Stomach (tissue), 19 donors: ENCODE results near the gene IARS1. TPM values are rescaled to one million over a fixed set of nuclear protein-coding genes. Genes with fewer than 3 reads are reported as not detected.

Source experiments
- DNase-seq, 2 donors: peaks; one replicate each; pipeline versions ENCODE4 v3.0.0 to v3.0.0-alpha.2; 2013 to 2019
- H3K27ac ChIP-seq, 5 donors: fragments of 200-600 bp in 4 of 5; sonication (generic) in 4 of 5; one replicate each; pipeline ENCODE4 v1.5.1; 2013 to 2019; ENCODE audit warnings: mild to moderate bottlenecking in 1 of 5, moderate library complexity in 1 of 5
- H3K27me3 ChIP-seq, 3 donors: fragments of 200-600 bp; sonication (generic); one replicate each; pipeline ENCODE4 v1.5.1; 2017 to 2019; ENCODE audit warnings: mixed run types in 1 of 3
- H3K36me3 ChIP-seq, 4 donors: fragments of 200-600 bp; sonication (generic); 1 replicate in 3 of 4; 2 replicates in 1 of 4; pipeline ENCODE4 v1.5.1; 2016 to 2019
- H3K4me1 ChIP-seq, 4 donors: fragments of 200-600 bp; sonication (generic); one replicate each; pipeline ENCODE4 v1.5.1; 2016 to 2019
- H3K4me3 ChIP-seq, 4 donors: fragments of 200-600 bp; sonication (generic) in 3 of 4; one replicate each; pipeline ENCODE4 v1.5.1; 2016 to 2019; ENCODE audit warnings: mild to moderate bottlenecking in 1 of 4
- H3K9me3 ChIP-seq, 4 donors: fragments of 200-600 bp; sonication (generic); one replicate each; pipeline ENCODE4 v1.5.1; 2016 to 2019
- CTCF ChIP-seq, 7 experiments: fragments of 450-650 bp in 4 of 7; fragments of 200-600 bp in 3 of 7; sonication (generic) in 3 of 7; IDR thresholded peaks; one replicate each; pipeline ENCODE4 v1.5.1; 2016 to 2019; ENCODE audit warnings: antibody characterized with exemption in 7 of 7, control low read depth in 2 of 7, mild to moderate bottlenecking in 1 of 7
- EP300 ChIP-seq: sonication (generic); formaldehyde crosslinking; IDR thresholded peaks from one replicate; pipeline ENCODE4 v1.6.1; 2017; ENCODE audit warnings: antibody characterized with exemption
- POLR2A ChIP-seq, 4 donors: fragments of 450-650 bp; IDR thresholded peaks; one replicate each; pipeline ENCODE4 v1.6.1; 2016; ENCODE audit warnings: antibody characterized with exemption in 4 of 4, control low read depth in 2 of 4, mild to moderate bottlenecking in 1 of 4, moderate library complexity in 1 of 4
- POLR2AphosphoS5 ChIP-seq, 3 donors: sonication (generic); formaldehyde crosslinking; IDR thresholded peaks; one replicate each; pipeline ENCODE4 v1.6.1; 2016; ENCODE audit warnings: antibody characterized with exemption in 3 of 3
- WGBS, 5 donors: extraction: QIAGEN DNeasy Blood & Tissue Kit in 3 of 5; methylation state at CpG; one replicate each; pipeline versions ENCODE4 v1.1.5 to v1.1.7; 2013 to 2018; 5-methylcytosine and 5-hydroxymethylcytosine counted together
- intact Hi-C: fragments of 100-400 bp; cut with DNase I; formaldehyde crosslinking; loops from one replicate; pipeline ENCODE4 v1.15.1; 2023; ENCODE audit warnings: low total_unique reads
- long read RNA-seq, 10 donors: transcript quantifications; one replicate each; lab custom pipeline, GENCODE V29; 2026
- polyA plus RNA-seq, 3 donors: library from polyadenylated mRNA; stranded (reverse); fragments of 200-250 nt; gene quantifications; one replicate each; pipeline ENCODE4 v1.2.3, GENCODE V29; 2013
- total RNA-seq, 5 donors: library from RNA; depleted of rRNA; stranded (reverse); fragments of >200 nt; gene quantifications; one replicate each; pipeline versions ENCODE4 v1.1.0 to v1.2.3, GENCODE V29; 2014 to 2016
- donor health status: healthy with polysubstance abuse.
- donor health status: Bipolar disorder and iron deficiency.
- donor health status: healthy.

IARS1 gene
- total RNA-seq, result 100 to 1,000 TPM in 3 of 5 donors, 10 to 100 TPM in 2; 59.5 to 328 (median 118) TPM
- polyA plus RNA-seq, result 10 to 100 TPM; 11.0 to 22.2 (median 20.2) TPM
- long read RNA-seq, donor 1, full-length matches to known transcripts, result 1 of 1 reads
- long read RNA-seq, donor 1, partial matches to known transcripts, result 0 of 1 reads
- long read RNA-seq, donor 1, other reads (novel, unspliced or antisense), result 0 of 1 reads
- long read RNA-seq, donor 2, full-length matches to known transcripts, result 2 of 2 reads
- long read RNA-seq, donor 2, partial matches to known transcripts, result 0 of 2 reads
- long read RNA-seq, donor 2, other reads (novel, unspliced or antisense), result 0 of 2 reads
- long read RNA-seq, donor 3, full-length matches to known transcripts, result 2 of 2 reads
- long read RNA-seq, donor 3, partial matches to known transcripts, result 0 of 2 reads
- long read RNA-seq, donor 3, other reads (novel, unspliced or antisense), result 0 of 2 reads
- long read RNA-seq, donor 4, full-length matches to known transcripts, result 1 of 1 reads
- long read RNA-seq, donor 4, partial matches to known transcripts, result 0 of 1 reads
- long read RNA-seq, donor 4, other reads (novel, unspliced or antisense), result 0 of 1 reads
- long read RNA-seq, donor 5, full-length matches to known transcripts, result 3 of 3 reads
- long read RNA-seq, donor 5, partial matches to known transcripts, result 0 of 3 reads
- long read RNA-seq, donor 5, other reads (novel, unspliced or antisense), result 0 of 3 reads
- long read RNA-seq, donor 6, full-length matches to known transcripts, result 4 of 28 reads
- long read RNA-seq, donor 6, partial matches to known transcripts, result 24 of 28 reads
- long read RNA-seq, donor 6, other reads (novel, unspliced or antisense), result 0 of 28 reads
- long read RNA-seq, donor 7, full-length matches to known transcripts, result 1 of 1 reads
- long read RNA-seq, donor 7, partial matches to known transcripts, result 0 of 1 reads
- long read RNA-seq, donor 7, other reads (novel, unspliced or antisense), result 0 of 1 reads
- long read RNA-seq, donor 8, full-length matches to known transcripts, result 2 of 7 reads
- long read RNA-seq, donor 8, partial matches to known transcripts, result 5 of 7 reads
- long read RNA-seq, donor 8, other reads (novel, unspliced or antisense), result 0 of 7 reads
- long read RNA-seq, donor 9, full-length matches to known transcripts, result 1 of 1 reads
- long read RNA-seq, donor 9, partial matches to known transcripts, result 0 of 1 reads
- long read RNA-seq, donor 9, other reads (novel, unspliced or antisense), result 0 of 1 reads
- long read RNA-seq, donor 10, full-length matches to known transcripts, result 1 of 1 reads
- long read RNA-seq, donor 10, partial matches to known transcripts, result 0 of 1 reads
- long read RNA-seq, donor 10, other reads (novel, unspliced or antisense), result 0 of 1 reads

DNA sequence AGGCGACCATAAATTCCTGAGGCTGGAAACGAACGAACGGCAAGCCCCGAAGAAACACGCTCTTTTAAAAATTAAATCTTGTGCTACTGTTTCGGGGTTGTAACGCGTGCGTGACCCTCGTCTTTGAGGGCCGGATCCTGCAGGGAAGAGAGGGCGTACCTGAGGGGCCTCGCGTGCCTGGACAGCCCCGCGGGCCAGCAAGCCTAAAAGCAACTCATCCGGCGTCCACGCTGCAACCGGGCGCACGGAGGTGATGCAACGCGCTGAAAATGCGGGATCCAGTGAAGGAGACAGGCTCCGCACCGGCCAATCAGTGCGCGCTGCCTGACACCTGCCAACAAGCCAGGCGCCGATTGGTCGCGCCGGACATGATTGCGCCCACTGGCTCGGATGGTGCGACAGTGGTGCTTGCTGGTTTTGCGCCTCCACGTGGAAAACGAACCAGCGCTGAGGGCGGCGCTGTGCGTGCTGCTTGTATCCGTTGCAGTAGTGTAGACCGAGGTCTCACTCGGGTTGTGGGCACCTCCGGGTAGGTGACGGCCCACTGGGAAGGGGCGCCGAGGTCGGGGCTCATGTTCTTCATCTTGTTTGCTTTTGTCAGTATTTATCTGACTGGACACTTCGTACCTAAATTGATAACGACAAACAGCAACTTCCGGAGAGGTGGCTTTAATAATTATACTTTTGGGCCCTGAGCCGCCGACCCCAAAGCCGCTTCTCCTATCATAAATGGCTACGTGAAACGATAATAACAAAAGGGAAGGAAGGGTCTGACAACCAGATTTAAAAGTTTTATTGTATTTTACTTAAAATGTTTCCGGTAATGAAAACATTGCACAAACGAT is at the start of gene IARS1:
TSS of gene IARS1 (minus strand) at position 246 of the 845 bp plus-strand sequence. CDS start 4,278 bp downstream, outside the sequence.
- Histone ChIP-seq H3K9me3 (no peaks in the 10 kb centered on the region), H3K27me3 (no peaks in the 10 kb centered on the region), H3K36me3 (peaks cover 5 to 39% (median 27%) of the 10 kb centered on the region in 4 donors), H3K27ac (peak within 1 kb of the TSS; percentile 83 to 88 (median 87)), H3K4me1 (peaks cover 22 to 45% (median 39%) of the 10 kb centered on the region in 4 donors), H3K4me3 (peak within 1 kb of the TSS; percentile 69 to 86 (median 72))
- DNase-seq, result peak; percentile 99
- WGBS, 5 donors, result 0 to 1% (median 0%) methylated on average over 38 to 63 of the region's 63 CpGs
- intact Hi-C loops, result loop anchor here (10.0 kb wide), 1 partner anchor 159 kb away; no protein-coding TSS in a partner anchor
- TF ChIP-seq POLR2AphosphoS5 (IDR thresholded peaks at IDR 0.05), result peak; percentile 86 to 96 (median 93)
- TF ChIP-seq POLR2A (IDR thresholded peaks at IDR 0.05), result peak in 2 of 4 donors; percentile 14 to 43
- peak in 3 of 7 experiments; percentile 8 to 21 (median 18) for TF ChIP-seq CTCF (IDR thresholded peaks at IDR 0.05)
- TF ChIP-seq EP300, result no peak

DNA sequence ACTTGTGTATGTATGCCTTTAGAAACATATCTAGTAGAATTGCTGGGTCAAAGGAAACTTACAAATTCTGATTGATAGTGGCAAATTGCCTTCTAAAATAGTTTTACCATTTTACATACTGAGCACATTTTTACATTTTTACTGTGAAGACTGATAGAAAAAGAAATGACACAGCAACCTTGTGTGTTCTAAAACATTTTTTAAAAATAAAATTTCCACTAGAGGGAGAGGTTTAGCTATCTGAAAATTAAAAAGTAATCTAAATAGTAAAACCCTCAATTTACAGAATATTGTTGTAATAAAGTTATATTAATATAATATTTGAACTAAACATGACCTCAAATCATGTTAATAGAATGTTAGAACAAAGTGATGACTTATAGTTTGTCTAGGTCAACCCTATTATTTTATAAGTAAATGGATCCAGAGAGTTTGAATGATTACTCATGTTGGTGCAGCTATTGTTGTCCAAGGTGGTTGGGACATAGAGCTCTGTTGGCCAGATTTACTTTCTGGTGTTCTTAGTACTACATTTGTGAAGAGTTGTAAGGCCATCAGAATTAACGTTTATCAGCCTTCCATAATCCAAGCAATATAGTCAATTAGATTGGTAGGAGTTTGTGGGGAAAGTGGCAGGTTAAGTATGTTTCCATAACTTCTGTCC is 49.5 kb upstream of the IARS1 start:
- H3K4me3 ChIP-seq, result no peak overlapping the region
- no peak for DNase-seq
- intact Hi-C loops, result loop anchor here (10.0 kb wide), 1 partner anchor 292 kb away; no protein-coding TSS in a partner anchor
- no peak overlapping the region for H3K27ac ChIP-seq
- no peaks in the 10 kb centered on the region for H3K4me1 ChIP-seq
- WGBS, 5 donors, result 61 to 80% (median 71%) methylated on average over 1 of the region's 1 CpG
- TF ChIP-seq CTCF (IDR thresholded peaks at IDR 0.05) (no peak), POLR2A (IDR thresholded peaks at IDR 0.05) (no peak), EP300 (no peak), POLR2AphosphoS5 (IDR thresholded peaks at IDR 0.05) (no peak)
- no peaks in the 10 kb centered on the region for H3K27me3 ChIP-seq
- peaks cover 0 to 23% (median 15%) of the 10 kb centered on the region in 4 donors for H3K36me3 ChIP-seq
- no peaks in the 10 kb centered on the region for H3K9me3 ChIP-seq

GRCh38 chr9:92341578-92341977 is 48.1 kb upstream of the IARS1 start:
- WGBS, 5 donors, result 92 to 100% (median 100%) methylated on average over 1 of the region's 1 CpG
- Histone ChIP-seq H3K27me3 (no peaks in the 10 kb centered on the region), H3K4me3 (no peak overlapping the region), H3K36me3 (peaks cover 0 to 29% (median 19%) of the 10 kb centered on the region in 4 donors), H3K4me1 (no peaks in the 10 kb centered on the region), H3K27ac (no peak overlapping the region), H3K9me3 (no peaks in the 10 kb centered on the region)
- TF ChIP-seq EP300 (no peak), CTCF (IDR thresholded peaks at IDR 0.05) (no peak)
- DNase-seq, result no peak
- intact Hi-C loops, result loop anchor here (10.0 kb wide), 1 partner anchor 293 kb away; no protein-coding TSS in a partner anchor
